ENCODE results near the gene MICALL2.

DNA sequence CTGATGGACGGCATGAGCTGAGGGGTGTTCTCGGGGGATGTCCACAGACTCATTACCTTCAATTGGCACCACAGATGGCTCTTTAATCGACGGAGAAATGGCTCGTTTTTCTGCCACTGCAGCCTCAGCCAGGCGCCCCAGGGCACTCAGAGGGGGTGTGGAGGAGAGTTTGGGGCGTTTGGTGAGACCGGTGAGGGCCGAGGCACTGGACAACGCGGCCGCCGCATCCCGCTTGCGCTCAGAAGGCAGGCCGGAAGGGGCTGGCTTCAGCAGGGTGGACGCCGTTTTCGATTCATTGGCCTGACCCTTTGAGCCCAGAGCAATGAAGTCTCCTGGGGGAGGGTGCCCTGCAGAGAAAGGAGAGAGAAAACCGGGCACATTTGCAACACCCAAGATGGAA lies 43.6 kb upstream of the MICALL2 start:
- TF ChIP-seq, protein P1, sequence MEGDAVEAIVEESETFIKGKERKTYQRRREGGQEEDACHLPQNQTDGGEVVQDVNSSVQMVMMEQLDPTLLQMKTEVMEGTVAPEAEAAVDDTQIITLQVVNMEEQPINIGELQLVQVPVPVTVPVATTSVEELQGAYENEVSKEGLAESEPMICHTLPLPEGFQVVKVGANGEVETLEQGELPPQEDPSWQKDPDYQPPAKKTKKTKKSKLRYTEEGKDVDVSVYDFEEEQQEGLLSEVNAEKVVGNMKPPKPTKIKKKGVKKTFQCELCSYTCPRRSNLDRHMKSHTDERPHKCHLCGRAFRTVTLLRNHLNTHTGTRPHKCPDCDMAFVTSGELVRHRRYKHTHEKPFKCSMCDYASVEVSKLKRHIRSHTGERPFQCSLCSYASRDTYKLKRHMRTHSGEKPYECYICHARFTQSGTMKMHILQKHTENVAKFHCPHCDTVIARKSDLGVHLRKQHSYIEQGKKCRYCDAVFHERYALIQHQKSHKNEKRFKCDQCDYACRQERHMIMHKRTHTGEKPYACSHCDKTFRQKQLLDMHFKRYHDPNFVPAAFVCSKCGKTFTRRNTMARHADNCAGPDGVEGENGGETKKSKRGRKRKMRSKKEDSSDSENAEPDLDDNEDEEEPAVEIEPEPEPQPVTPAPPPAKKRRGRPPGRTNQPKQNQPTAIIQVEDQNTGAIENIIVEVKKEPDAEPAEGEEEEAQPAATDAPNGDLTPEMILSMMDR (IDR thresholded peaks at IDR 0.05; ENCODE audit: low read depth, low read length, poor library complexity, severe bottlenecking), result no peak
- no peak for TF ChIP-seq EZH2phosphoT487 (IDR thresholded peaks at IDR 0.05; ENCODE audit: borderline replicate concordance, low read length)
